GM18868 (cell line): ENCODE data around the gene ITGAE.
"Not testable (repeated sequence)": the region's sequence is repeated elsewhere in the genome, so short reads cannot be mapped to it uniquely, and the experiment has no call there.

Source experiments
- ATAC-seq: cut with Tn5 transposase; IDR thresholded peaks from one replicate; pipeline ENCODE4 v1.9.1; 2021; ENCODE audit warnings: mild to moderate bottlenecking, moderate library complexity; ENCODE audit not compliant: unreplicated experiment

The ITGAE gene

DNA sequence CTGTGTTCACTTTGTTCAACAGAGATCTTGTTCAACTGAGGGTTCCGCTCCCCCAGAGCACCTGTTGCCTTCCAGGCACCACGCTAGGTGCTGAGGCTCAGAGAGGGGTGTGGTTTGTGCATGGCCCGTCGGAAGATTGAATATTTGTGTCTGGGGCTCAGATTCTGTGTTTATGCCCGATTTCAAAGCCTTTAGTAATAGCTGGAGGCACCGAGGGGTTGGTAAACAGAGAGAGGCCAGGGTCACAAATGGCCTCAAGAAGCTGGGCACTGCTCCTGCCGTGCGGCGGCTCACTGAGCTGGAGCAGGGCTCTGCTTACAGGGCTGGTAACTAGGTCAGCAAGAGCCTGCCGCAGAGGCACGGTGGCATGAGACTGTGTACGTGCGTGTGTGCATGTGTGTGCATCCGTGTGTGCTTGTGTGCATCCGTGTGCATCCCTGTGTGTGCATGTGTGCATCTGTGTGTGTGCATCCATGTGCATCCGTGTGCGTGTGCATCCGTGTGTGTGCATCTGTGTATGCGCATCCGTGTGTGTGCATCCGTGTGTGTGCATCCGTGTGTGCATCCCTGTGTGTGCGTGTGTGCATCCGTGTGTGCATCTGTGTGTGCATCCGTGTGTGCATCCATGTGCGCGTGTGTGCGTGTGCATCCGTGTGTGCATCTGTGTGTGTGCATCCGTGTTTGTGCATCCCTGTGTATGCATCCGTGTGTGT lies 5.4 kb downstream of the ITGAE start:
- ATAC-seq, result no peak

DNA sequence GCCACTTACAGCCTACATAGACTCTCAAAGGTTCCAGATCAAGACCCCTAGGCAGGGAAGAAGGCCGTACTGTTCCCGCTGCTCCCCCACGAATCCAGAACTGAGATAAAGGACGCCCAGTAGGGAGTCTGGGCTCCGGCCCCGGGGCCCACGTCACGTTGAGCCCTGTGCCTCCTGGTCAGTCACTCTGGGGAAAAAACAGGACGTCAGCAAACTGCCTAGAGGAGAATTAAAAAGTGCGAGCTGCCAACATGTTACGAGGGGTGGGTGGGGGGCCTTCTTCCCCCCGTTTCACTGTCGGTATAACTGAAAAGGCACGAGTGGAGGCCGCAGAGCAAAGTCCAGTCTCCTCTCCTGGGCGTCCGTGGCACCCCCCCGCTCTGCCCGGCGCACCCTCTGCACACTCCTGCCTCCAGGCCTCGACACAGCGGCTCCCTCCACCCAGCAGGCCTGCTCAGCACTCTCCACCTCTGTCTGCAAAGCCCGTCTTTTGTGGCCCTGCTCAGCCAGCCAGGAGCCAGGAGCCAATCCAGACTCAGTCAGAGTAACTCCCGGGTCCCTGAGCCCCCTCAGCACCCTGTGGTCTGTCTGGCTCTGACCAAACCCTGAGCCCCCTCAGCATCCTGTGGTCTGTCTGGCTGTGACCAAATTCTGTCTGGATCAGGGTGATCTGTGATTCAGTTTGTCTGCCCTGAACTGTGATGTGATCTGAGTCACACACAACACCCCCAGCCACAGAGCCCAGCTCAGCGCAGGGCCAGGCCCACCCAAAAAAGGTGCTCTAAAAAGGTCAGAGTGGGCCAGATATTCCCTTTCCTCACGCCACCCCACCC lies 6.2 kb downstream of the ITGAE start:
- ATAC-seq, result no peak

DNA sequence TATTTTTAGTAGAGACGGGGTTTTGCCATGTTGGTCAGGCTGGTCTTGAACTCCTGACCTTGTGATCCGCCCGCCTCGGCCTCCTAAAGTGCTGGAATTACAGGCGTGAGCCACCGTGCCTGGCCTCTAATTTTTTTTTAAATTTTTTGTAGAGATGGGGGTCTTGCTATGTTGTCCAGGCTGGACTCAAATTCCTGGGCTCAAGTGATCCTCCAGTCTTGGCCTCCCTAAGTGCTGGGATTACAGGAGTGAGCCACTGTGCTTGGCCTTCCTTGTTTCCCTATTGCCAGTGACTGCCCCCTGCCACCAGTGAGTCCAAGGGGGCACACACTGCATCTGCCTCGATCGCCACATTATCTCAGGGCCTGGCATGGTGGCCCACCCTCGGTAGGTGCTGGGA lies 6.8 kb downstream of the ITGAE start:
- not testable (repeated sequence) for ATAC-seq

DNA sequence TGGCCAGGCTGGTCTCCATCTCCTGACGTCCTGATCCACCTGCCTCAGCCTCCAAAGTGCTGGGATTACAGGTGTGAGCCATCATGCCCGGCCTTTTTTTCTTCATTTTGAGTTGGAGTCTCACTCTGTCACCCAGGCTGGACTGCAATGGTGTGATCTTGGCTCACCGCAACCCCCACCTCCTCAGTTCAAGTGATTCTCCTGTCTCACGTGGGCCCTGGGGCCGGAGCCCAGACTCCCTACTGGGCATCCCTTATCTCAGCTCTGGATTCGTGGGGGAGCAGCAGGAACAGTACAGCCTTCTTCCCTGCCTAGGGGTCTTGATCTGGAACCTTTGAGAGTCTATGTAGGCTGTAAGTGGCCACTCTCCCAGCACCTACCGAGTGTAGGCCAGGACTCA lies 7.7 kb downstream of the ITGAE start:
- ATAC-seq, result not testable (repeated sequence)

DNA sequence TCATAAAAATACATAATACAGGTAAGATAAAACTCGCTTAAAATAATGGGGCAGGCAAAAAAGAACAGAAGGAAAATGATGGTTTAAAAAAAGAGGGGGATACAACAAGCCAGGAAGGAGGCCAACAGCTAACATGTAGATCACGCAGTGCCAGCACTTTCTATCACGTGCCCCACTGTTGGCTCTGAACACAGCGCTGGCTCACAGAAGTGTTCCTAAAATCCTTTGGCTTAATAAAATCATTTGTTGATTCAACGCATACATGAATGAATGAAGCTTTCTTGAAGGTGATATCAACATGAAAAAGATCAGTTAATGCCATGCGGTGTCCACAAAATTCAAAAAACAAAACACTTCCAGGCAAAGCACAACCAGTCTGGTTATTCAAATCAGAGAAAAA lies 8.5 kb downstream of the ITGAE start:
- ATAC-seq, result no peak

DNA sequence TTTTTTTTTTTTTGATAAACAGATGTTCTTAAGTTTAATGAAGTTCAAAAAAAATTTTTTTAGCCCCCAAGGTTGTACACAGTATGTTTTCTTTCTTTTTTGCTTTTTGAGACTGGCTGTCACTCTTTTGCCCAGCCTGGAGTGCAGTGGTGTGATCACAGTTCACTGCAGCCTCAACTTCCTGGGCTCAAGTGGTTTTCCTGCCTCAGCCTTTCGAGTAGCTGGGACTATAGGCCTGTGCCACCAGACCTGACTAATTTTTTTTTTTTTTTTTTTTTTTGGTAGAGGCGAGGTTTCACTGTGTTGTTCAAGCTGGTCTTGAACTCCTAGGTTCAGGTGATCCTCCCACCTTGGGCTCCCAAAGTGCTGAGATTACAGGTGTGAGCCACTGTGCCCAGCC lies 12.8 kb downstream of the ITGAE start:
- ATAC-seq, result no peak

DNA sequence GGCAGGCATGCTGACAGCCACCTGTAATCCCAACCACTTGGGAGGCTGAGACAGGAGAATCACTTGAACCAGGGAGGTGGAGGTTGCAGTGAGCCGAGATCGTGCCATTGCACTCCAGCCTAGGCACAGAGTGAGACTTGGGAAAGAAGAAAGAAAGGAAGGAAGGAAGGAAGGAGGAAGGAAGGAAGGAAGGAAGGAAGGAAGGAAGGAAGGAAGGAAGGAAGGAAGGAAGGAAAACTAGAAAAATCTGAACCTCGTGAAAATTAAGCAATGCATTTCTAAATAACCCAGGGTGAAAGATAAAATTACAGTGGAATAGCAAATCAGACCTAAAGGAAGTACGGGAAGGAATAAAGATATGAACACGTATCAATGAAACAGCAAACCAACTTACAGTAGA lies 15.7 kb downstream of the ITGAE start:
- ATAC-seq, result not testable (repeated sequence)

DNA sequence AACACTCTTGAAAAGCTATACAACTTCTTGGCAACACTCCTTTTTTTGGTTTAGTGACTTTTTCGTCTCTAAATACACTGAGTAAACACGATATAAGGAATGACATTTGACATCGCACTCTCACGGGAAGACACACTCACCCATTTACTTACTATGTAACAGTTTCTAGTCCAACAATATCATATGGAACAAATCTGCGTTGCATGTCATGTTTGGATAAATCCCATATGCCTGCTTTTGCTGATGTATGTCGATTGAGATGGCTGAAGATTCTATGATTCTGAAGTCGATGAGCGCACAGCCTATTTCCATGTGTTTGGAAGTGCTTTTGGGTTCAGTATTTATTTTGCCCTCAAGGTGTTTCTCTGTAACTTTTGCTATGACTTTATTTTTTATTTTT lies 18.2 kb downstream of the ITGAE start:
- no peak for ATAC-seq

DNA sequence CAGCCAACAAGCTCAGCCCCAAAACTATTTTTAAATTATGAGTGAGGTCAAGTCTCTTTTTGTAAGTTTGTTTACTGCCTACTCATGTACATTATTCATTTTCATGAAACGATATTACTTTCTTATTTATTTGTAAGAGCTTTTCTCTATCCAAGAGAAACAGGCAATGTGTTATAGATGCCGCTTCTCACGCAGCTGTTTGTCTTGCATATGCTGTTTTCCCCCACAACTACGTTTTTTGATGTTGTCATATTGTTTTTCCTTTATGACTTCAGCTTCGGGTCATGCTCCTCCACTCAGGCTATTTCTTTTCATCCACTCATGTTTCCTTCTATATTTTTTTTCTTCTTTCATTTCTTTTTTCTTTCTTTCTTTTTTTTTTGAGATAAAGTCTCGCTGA lies 20.0 kb downstream of the ITGAE start:
- no peak for ATAC-seq

DNA sequence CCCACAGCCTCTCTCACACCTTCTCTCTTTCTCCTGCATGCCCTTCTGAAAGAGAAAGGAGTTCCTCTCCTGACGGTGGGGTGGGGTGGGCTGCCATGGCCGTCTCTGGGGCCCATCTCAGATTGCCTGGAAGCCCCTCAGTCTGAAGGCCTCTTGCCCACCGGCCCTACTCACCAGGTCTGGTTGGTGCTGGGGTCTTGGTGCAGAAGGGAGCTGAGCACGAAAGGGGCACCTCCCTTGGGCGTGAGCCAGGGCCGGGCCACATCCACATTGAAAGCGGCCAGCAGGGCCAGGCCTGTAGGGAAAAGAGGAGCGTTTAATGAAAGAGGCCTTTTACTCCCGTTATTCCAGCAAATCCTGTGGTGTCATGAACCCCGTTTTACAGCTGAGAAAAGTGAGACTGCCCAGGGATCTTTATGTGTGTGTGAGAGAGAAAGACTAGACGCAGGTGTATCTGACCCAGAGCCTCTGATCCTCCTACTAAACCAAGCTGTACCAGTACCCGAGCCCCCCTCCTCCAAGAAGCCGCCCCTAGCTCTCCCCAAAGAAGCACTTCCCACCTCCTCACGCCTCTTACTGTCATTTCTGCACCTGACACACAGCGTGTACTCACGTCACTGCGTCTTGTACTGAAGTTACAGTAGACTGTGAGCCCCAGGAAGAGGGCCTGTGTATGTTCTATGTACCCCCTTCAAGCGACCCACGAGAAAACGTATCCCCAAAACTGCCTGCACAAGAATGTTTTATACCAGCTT lies 23.4 kb downstream of the ITGAE start:
- ATAC-seq, result no peak

DNA sequence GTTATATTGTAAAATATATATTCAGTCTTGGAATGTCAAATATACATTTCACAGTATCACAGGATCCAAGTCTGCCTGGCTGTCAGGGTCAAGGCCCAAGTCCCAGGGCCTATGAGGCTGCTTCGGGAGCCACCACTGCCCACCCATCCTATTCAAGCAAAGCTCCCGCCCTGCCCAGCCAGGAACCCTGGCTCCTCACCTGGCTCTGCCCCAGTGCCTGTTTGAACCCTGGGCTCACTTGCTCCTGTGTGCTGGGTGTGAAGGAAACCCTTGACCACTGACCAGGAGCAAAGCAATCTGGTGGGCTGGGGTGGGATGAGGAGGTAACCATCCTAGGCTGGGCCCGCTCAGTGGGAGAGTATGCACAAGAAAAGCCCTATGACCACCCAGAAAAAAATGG lies 27.0 kb downstream of the ITGAE start:
- no peak for ATAC-seq

DNA sequence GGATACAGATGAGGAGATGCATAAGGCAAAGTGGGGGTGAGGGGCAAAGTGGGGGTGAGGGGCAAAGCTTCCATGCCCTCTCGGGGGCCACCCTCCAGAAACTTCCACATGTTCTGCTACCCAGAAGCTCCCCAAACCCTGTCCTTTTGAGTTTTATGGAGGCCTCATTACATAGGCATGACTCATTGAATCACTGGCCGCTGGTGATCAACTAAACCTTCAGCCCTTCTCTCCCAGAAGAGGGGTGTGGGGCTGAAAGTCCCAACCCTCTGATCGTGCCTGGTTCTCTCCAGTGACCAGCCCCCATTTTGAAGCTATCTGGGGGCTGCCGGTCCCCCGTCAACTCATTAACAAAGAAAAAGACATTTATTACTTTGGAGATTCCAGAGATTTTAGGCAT lies 27.5 kb downstream of the ITGAE start:
- ATAC-seq, result no peak

DNA sequence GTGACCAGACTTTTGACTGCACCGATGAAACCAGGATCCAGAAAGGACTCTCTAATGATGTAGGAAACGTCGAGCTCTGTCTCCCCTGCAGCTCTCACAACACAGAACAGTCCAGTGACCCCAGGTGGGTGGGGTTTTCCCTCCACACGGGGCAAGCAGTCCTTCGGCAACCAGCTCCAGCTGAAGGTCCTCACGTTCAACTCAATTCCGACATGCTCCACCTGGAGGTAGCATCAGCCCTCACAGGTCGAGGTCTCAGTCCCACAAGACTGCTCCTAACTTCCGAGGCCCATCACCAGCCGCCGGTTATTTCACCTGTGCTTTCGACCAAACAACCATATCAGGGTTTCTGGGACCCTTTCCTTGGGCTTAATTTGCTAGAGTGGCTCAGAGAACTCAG lies 28.2 kb downstream of the ITGAE start:
- ATAC-seq, result no peak

DNA sequence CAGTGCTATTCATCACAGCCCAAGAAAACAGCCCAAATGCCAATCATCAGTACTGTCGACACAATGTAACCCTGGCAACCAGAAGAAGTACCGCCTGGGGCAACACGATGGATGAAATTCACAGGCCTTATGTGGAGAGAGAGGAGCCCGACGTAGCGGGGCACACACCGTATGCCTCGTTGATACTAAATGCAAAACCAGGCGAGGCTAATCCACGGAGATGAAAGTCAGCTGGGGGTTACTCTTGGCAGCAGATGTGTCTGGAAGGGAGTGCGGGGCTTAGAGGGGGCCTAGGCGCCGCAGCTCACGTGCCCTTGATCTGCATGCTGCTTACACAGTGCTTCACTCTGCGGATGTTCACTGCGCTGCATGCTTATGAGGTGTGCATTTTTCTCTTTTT lies 29.8 kb downstream of the ITGAE start:
- no peak for ATAC-seq

DNA sequence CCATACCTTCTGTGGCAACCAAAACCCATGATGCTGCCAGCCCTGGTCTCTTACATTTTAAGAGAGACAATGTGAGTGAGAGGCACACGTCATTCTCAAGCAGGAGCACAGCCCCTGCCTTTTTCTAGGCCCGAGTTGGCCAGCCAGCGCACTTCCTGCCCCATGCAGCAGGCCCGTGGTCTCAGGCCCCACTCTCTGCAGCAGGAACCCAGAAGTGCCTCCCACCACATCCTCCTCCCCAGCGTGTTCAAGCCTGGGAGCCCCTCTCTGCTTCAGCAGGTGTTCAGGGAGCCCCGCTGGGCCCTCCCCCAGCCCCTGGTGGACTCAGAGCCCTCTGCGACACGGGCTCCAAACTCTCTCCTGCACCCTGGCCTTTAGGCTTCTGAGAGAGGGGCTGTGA lies 30.5 kb downstream of the ITGAE start:
- ATAC-seq, result no peak

DNA sequence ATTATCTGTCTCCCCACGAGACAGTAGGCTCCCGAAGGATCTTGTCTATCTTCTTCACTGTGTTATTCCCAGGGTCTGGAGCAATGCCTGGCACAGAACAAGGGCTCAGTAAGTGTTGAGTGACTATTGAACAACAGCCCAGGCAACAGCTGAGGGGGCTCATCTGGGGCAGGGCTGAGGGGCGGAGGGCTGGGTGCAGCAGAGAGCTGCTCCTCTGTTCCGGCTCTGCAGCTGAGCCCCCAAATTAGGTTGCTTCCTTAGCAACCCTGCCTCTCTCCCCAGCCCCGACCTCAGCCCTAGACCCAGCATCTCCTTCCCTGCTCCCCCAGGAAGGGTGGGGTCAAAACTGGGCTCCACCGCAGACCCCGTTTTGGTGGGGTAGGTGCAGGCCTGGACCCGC lies 32.2 kb downstream of the ITGAE start:
- ATAC-seq, result no peak

DNA sequence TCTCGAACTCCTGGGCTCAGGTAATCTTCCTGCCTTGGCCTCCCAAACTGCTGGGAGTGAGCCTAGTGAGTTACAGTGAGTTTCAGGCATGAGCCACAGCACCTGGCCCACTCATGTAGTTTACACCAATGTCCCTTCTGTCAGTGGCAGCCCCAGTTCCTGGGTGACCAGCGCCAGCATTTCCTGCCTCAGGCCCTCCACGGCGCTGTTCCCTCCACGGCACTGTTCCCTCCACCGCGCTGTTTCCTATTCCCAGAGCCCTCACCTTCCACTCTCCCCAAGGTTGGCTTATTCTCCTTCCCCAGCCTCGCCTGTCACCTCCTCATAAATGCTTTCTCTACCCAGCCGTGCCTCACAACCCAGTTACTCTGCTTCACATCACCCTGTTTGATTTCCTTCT lies 32.6 kb downstream of the ITGAE start:
- no peak for ATAC-seq

DNA sequence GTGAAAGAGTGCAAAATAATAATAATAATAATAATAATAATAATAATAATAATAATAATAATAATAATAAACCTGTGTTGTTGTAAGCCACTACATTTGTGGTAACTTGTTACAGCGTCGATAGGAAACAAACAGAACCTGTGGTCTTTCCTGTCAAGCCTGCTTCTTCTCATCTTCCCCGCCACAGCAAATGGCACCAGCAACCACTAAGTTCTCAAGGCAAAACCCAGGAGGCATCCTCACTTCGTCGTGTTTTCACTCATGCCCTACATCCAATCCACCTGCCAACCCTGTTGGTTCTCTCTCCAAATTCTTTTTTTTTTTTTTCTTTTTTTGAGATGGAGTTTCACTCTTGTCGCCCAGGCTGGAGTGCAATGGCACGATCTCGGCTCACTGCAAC lies 34.2 kb downstream of the ITGAE start:
- ATAC-seq, result no peak

DNA sequence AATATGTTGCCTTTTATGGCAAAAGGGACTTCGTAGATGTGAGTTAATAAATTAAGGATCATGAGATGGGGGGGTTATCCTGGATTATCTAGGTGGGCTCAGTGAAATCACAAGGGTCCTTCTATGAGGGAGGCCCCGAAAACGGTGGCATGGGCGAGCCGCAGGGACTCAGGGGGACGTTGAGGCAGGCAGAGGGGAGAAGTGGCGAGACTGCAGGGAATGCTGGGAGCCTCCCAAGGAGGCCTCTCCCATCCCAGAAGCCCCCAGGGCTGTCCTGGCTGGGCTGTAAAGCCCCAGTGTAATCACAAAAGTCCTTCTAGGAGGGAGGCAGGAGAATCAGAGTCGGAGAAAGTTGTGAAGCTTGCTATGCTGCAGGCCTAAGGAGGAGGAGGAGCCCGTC lies 35.0 kb downstream of the ITGAE start:
- no peak for ATAC-seq

DNA sequence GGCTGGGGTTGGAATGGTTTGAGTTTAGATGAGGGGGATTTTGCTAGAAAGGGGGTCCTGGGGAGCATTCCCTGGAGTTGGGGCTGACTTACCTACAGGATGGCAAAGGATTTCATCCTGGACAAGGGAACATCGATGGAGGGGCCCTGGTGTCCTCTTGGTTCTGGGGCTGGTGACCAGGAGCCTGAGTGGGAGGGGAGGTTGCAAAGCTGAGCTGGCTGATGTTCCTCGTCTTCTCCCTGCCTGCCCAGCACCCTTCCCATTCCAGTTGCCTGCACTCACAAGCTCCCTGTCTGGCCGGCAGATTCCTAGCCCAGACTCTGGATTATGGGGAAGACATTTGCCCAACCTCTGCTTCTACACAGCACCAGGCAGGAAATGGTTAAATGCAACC lies 37.2 kb downstream of the ITGAE start:
- no peak for ATAC-seq

DNA sequence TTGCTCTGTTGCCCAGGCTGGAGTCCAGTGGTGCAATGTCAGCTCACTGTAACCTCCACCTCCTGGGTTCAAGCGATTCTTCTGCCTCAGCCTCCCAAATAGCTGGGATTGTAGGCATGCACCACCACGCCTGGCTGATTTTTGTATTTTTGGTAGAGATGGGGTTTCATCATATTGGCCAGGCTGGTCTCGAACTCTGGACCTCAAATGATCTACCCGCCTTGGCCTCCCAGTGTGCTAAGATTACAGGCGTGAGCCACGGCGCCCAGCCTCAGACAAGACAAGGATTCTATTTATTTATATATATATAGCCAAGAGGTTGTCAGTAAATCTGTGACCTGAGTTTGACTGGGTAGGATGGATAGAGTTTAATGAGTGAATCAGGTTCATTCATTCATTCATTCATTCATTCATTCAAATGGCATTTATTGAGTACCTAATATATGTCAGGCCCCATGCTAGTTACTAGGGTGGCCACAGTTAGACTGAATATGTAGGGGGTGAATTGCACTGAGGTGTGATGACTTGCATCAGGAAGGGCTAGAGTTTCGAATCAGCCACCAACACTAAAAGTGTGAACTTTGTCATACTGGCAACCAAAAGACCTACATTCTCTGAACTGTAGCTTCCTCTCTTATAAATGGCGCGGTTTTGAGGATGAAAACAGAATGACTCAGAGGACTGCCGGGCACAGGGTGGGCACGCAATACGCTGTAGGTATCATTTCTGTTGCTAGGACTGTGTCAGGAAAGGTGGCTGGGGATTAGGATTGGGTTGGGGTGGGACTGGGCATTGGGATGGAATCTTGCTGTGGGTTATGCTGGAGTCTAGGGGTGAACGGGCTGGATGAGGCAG lies 37.8 kb downstream of the ITGAE start:
- peak; percentile 68 for ATAC-seq
